GM10248 (cell line): ENCODE data around the gene PSME3IP1.

Source experiments
- CTCF ChIA-PET: fragments of 300-600 bp; sonication (Branson Sonifier 250); formaldehyde crosslinking; extraction: SDS; loops from one replicate; lab custom pipeline; 2021; ENCODE audit warnings: antibody characterized with exemption; lab: Yijun Ruan, JAX
- POLR2A ChIA-PET: fragments of 350-650 bp; sonication (Branson Sonifier 250); formaldehyde crosslinking; extraction: SDS; loops from one replicate; lab custom pipeline; 2020; ENCODE audit warnings: antibody characterized with exemption; lab: Yijun Ruan, JAX
- DNase-seq: peaks from one replicate; pipeline ENCODE4 v3.0.0; 2012; ENCODE audit errors: extremely low spot score
- CTCF ChIP-seq: IDR thresholded peaks from 2 replicates; pipeline ENCODE4 v1.5.1; 2012; ENCODE audit warnings: mild to moderate bottlenecking, low read depth; ENCODE audit errors: extremely low read depth, missing control alignments, control extremely low read depth

The PSME3IP1 gene

GRCh38 chr16:57104706-57105105, 81.1 kb downstream of the PSME3IP1 start:
- no peak for DNase-seq
- POLR2A ChIA-PET: interaction anchor here (0.9 kb wide), 1 partner anchor 8 kb away, joined by 3 read pairs; no protein-coding TSS in a partner anchor
- no peak for TF ChIP-seq CTCF
- CTCF ChIA-PET: interaction anchor here (0.9 to 5.9 kb wide), 4 partner anchors 9 to 21 kb away, joined by 3 to 39 read pairs (median 16); partner anchors contain the start of gene CPNE2

- TF ChIP-seq CTCF: no peak
- DNase-seq: no peak
- POLR2A ChIA-PET: no interaction called here
- CTCF ChIA-PET: interaction anchor here (0.9 to 5.9 kb wide), 4 partner anchors 11 to 36 kb away, joined by 3 to 39 read pairs (median 20); partner anchors contain the start of gene CPNE2
These were observed 82.7 kb downstream of the PSME3IP1 start for GRCh38 chr16:57102888-57103851.
